ENCODE results near the gene STMP1.

DNA sequence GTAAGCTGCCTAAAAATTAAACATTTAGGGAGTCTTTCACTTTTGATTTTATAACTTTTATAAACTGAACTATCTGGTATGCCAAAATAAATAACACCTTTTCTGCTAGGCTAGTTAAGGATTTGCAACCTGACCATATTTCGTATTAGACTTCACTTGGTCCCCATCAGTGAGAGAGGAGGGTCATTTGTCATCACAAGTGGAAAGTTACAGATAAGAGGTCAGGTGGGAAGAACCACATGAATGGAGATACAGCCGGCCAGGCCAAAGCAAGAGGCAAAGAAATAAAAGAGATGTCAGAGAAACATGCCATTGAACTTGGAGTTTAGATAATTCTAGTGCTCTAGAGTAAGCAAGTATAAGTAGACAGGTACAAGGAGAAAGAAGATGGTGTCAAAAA is 44.5 kb upstream of the STMP1 start:
- no peak for TF ChIP-seq HNRNPUL1 (IDR thresholded peaks at IDR 0.05; ENCODE audit: low read depth, low read length)
- TF ChIP-seq ZNF160 (CRISPR knock-in tag; IDR thresholded peaks at IDR 0.05): no peak
- TF ChIP-seq, protein P1, sequence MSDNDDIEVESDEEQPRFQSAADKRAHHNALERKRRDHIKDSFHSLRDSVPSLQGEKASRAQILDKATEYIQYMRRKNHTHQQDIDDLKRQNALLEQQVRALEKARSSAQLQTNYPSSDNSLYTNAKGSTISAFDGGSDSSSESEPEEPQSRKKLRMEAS (IDR thresholded peaks at IDR 0.05): no peak
- no peak for TF ChIP-seq KDM5A (IDR thresholded peaks at IDR 0.05; ENCODE audit: borderline replicate concordance, low read length)

Data from HepG2 (cell line).